Esophagus squamous epithelium (tissue), 4 donors: ENCODE measurements around the gene CLCF1.

ENCODE experiments used
- CTCF ChIP-seq, 6 experiments: fragments of 450-650 bp in 4 of 6; fragments of 200-600 bp in 2 of 6; sonication (generic) in 2 of 6; IDR thresholded peaks; one replicate each; pipeline ENCODE4 v1.5.1; 2016 to 2019; ENCODE audit warnings: antibody characterized with exemption in 6 of 6, mild to moderate bottlenecking in 4 of 6, moderate library complexity in 4 of 6
- POLR2A ChIP-seq, 4 donors: fragments of 450-650 bp; IDR thresholded peaks; one replicate each; pipeline ENCODE4 v1.6.1; 2017; ENCODE audit warnings: antibody characterized with exemption in 4 of 4, mild to moderate bottlenecking in 4 of 4, moderate library complexity in 3 of 4

GRCh38 chr11:67411785-67412152, 38.4 kb upstream of the CLCF1 start:
- TF ChIP-seq CTCF (IDR thresholded peaks at IDR 0.05) (no peak), POLR2A (IDR thresholded peaks at IDR 0.05) (no peak)
